ENCODE results near the gene GTPBP3. TPM values are rescaled to one million over a fixed set of nuclear protein-coding genes. Genes with fewer than 3 reads are reported as not detected.
"Not testable (repeated sequence)": the region's sequence is repeated elsewhere in the genome, so short reads cannot be mapped to it uniquely, and the experiment has no call there.

GTPBP3 gene, protein sequence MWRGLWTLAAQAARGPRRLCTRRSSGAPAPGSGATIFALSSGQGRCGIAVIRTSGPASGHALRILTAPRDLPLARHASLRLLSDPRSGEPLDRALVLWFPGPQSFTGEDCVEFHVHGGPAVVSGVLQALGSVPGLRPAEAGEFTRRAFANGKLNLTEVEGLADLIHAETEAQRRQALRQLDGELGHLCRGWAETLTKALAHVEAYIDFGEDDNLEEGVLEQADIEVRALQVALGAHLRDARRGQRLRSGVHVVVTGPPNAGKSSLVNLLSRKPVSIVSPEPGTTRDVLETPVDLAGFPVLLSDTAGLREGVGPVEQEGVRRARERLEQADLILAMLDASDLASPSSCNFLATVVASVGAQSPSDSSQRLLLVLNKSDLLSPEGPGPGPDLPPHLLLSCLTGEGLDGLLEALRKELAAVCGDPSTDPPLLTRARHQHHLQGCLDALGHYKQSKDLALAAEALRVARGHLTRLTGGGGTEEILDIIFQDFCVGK
- 42.5 and 43.1 TPM in 2 replicates for total RNA-seq (2014; rRNA removed; shearing (Covaris generic))

DNA sequence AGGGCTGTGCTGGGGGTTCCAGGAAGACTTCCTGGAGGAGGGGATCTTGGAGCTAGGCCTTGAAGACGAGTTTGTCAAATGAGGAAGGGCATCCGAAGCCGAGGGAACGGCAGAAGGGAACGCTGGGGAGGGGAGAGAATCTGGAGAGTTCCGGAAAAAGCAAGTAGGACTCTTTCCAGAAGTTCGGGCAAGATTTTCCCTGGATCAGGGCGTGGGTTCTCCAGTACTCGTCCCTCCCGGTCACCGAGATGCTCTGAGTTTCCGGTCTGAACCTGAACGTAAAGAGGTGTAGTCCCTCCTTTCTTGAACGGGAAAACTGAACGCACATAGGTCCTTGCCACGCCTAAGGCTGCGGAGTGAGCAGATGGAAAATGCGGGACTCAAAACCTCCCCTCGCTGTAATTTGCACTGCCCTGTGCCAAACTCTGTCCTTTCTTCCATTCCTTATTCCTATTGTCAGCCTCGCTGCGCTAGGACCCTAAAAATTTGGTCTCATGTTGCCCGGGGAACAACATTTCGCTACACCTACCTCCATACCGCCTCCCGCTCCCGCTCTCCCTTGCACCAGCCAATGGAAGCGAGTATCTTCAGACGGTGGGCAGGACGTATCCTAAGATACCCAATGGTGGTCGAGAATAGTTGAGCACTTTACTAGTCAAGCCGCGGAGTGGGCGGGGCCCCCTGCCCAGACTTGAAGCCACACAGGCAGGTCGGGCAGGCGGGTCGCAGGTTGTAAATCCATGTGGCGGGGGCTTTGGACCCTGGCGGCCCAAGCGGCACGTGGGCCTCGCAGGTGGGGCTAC, at the start of gene GTPBP3:
Gene GTPBP3 (plus strand): TSS at position 682 of the 803 bp plus-strand sequence. CDS start 59 bp downstream, at position 741.
- DNase-seq (ENCODE audit: low read depth), result peak; percentile 99

DNA sequence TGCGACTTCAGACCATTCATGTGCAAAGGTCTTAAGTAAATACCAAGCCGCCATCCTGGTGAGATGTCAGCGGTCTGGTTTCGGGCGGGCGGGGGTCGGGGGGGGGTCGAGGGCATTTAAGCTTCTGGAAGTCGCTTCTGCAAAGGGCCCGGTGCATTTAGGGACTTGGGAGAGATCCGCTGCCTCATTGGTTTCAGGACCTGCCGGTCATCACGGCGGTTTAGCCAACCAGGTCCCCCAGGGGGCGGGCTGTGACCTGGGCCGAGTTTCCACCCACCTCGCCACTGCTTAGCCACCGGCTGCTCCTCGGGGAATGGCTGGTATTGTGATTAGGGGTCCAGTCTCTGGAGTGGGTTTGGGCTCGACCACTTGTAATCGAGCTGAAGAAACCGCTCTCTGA, 47.9 kb upstream of the GTPBP3 start:
- DNase-seq (ENCODE audit: low read depth), result peak; percentile 83

DNA sequence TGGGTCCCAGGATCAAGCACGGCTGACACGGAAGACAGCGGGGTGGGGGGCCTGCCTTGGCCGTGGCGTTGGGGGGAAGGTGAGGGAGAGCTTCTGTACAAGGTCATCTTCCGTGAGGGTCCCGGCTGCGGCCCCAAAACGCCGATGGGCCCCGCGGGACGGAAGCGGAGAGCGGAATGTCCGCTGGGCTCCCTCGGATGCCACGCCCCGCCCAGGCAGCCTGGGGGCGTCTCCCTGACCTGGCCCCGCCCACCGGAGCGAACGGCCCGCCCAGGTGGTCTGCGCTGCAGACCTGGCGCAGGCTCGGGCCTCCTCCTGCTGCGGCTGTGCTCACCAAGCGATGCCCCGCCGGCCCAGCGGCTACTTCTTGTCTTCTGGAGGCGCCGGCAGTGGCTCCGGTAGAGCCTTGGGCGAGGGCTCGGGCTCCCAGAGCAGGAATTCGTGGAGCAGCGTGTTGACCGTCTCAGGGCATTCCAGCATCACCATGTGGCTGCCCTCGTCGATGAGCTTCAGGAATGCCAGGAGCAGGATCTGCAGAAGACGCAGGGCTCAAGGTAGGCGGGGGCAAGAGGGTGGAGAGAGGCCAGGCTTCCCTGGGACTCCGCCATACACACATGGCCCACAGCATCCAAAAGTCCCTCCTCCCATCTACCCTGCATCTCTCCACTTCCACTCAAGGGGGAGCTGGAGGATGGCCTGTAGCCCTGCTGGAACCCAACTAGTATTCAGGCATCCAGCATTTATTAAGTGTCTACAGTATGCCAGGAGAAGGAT, 44.9 kb upstream of the GTPBP3 start:
- DNase-seq (ENCODE audit: low read depth), result peak; percentile 92

DNA sequence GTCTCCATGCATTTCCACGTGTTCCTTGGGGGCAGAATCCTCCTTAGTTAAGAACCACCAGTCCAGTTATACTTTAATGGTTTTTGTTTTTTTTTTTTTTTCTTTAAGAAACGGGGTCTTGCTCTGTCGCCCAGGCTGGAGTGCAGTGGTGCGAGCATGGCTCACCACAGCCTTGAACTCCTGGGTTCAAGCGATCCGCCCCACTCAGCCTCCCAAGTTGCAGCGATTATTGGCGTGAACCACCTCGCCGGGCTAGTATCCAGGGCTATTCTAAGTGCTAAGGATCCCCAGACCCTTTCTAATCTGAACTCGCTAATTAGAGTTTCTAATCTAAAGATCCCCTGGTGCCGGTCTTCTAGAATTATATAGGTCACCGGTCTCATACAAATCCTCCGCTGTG, 43.7 kb upstream of the GTPBP3 start:
- no peak for DNase-seq (ENCODE audit: low read depth)

DNA sequence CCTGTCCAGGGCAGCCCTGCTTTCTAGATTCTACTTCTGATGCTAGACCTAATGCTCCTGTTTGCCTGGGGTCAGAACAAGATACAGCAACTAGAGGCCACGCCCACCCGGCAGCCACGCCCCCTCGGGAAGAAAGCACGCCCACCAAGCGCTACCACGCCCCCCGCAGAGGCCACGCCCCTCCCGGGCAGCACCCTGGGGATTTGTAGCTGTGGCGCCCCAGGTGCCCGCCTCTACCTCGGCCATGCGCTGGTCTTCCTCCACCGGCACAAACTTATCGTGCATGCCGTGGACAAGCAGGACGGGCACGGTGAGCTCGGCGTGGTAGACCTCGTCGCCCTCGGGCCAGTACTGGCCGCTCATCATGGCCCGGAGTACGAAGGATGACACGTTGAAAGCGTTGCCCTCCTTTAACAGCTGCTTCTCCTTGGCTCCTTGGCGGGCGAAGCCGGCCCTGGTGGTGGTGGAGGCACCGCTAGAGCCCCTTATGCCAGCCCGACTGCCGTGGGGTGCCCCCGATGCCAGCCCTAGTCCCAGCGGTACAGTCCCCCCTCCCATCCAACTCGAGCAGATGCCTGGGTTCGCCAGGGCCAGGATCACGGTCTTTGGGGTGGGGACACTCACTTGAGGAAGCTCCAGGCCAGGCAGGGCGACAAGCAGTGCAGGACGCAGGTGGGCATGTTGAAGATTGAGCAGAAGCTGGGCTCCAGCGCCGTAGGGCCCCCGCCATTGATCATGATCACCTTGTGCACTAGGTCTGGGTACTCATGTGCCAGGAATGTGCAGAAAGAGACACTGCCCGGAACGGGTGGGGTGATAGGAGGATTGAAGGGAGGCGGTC, 43.1 kb upstream of the GTPBP3 start:
- peak; percentile 44 for DNase-seq (ENCODE audit: low read depth)

DNA sequence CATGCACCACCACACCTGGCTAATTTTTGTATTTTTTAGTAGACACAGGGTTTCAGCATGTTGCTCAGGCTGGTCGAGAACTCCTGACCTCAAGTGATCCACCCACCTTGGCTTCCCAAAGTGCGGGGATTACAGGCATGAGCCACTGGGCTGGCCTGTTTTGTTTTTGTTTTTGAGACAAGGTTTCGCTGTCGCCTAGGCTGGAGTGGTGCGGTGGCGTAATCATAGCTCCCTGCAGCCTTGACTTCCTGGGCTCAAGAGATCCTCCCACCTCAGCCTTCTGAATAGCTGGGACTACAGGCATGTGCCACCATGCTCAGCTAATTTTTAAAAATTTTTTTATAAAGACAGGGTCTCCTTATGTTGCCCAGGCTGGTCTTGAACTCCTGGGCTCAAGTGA, 41.8 kb upstream of the GTPBP3 start:
- DNase-seq (ENCODE audit: low read depth), result not testable (repeated sequence)

DNA sequence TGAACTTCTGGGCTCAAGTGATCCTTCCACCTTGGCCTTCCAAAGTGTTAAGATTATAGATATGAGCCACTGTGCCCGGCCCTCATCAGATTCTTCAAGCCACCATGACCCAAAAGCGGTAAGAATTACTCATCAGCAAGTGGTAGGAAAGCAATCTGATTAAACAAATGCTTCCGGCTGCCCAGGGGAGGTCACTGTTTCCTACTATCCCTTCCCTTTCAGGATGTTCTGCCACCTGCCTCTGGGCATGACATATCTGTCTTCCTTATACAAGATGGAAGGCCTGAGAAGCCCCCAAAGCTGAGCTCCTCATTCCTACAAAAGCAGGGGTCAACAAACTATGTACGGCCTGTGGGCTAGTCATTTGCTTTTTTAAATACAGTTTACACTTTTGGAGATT, 41.1 kb upstream of the GTPBP3 start:
- DNase-seq (ENCODE audit: low read depth), result peak; percentile 76

DNA sequence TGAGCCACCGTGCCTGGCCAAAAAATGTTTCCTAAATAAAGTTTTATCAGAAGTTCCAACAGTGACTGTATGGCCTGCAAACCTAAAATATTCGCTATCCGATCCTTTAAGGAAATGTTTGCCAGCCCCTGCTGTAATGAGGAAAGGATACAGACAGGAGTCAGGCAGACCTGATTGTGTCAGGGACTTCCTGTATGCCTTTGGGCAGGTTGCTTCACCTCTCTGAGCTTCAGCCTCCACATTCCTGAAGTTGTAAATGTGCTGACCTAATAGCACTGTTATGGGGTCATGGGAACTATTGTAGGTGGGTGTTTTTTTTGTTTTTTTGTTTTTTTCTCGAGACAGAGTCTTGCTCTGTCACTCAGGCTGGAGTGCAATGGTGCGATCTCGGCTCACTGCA, 40.4 kb upstream of the GTPBP3 start:
- no peak for DNase-seq (ENCODE audit: low read depth)

DNA sequence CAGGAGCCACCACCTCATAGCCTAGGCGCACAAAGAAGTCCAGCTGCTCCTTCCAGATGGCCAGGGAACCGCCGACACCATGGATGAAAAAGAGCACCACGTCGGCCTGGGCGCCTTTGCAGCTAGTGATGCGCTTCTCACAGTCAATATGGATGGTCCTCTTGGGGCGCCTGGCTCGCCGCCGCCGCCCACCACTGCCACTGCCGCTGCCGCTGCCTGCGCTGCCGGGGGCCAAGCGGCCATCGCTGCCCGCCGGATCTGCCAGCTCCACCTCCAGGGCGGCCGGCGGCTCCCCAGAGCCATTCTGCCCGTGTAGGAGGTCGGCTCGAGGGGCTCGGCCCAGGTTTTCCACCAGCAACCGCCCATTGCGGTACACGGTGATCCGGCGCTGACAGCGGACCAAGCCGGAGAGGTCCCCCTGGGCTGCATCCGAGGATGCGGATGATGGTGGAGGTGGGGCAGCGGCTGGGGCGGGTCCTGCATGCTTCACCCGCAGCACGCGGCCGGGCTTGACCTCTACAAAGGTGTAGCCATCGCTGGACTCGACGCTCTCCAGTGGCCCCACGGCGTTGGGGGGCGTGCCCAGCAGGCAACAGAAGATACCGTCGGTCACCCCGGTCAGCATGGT, 36.2 kb upstream of the GTPBP3 start:
- no peak for DNase-seq (ENCODE audit: low read depth)

DNA sequence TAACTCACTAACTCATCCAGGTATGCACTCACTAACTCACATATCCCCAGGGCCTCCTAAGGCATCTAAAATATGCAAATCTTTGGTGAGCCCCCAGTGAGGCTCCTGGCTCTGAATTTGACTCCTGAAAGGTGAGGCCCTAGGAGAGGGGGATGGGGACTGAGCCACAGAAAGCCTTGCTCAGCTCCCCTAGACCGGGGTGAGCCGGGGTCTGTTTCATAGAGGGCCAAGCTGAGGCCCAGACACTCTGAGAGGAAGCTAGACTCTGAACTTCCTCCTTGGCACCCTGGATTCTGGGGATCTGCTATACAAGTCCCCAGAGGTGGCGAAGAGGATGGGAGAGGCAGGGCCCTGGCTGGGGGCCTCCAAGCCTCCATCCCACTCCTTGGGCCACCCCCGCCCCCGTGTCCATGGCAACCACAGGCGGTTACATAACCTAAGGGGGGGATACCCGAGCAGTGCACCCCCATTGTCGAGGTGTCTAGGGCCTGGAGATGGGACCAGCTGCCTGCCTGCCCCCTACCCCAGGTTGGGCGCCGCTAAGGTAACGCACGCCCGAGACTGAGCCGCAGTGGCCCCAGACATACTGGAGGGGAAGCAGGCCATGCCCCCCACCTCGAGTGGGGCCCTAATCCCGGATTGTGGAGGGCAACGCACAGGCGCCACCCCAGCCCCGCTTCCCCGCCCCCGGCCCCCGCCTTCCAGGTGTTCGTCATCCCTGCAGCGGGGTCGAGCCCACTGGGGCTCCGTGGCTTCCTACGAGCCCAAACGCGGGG, 34.8 kb upstream of the GTPBP3 start:
- DNase-seq (ENCODE audit: low read depth), result no peak

DNA sequence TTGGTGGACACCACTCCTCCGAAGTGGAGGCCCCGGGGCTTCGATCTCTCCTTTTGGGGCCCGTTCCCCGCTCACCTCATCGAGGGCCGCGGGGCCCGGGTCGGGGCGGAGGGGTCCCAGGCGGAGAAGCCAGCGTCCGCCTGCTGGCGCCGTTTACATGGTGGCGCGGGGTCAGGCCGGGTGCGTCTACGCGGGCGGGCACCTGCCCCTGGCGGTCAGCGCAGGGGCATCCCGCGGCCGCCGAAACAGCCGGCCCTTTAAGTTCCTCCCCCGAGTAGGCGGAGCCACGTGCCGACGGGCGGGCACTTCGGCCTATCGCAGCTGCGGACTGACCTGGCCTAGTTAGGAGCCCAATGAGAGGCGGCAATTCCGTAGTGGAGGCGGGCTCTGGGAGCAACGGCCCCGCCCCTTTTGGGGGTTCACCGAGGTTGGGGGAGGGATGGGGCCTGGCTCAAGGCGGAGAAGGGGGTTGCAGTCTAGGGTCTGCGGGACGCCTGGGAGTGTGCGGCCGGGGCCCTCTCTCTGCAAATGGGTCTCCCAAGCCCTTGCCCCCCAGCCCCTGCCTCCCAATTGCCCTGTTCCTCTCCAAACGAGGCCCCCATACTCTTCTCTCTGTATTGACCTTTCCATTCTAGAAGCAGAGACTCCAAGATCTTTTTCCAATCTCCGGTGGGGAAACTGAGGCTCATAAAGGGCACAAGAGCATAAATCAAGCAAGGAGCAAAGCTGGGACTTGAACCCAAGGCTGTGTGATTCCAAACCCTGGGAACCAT, 34.0 kb upstream of the GTPBP3 start, which contains the start of gene ABHD8:
Gene ABHD8 (minus strand): TSS at position 259 of the 773 bp plus-strand sequence. CDS start 1,809 bp downstream, outside the sequence.
- peak; percentile 95 for DNase-seq (ENCODE audit: low read depth)

DNA sequence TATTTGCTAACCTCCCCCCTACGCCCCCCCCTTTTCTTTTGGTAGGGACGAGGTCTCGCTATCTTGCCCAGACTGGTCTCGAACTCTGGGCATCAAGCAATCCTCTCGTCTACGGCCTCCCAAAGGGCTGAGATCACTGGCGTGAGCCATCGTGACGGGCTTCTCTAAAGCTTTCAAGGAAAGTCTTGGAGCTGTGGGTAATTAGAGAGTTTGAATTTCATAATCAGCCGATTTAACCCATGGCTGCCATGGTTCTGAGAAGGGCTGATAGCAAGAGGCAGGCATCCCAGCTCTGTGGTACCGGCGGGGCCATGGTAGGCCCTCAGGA, 33.4 kb upstream of the GTPBP3 start:
- DNase-seq (ENCODE audit: low read depth), result no peak

DNA sequence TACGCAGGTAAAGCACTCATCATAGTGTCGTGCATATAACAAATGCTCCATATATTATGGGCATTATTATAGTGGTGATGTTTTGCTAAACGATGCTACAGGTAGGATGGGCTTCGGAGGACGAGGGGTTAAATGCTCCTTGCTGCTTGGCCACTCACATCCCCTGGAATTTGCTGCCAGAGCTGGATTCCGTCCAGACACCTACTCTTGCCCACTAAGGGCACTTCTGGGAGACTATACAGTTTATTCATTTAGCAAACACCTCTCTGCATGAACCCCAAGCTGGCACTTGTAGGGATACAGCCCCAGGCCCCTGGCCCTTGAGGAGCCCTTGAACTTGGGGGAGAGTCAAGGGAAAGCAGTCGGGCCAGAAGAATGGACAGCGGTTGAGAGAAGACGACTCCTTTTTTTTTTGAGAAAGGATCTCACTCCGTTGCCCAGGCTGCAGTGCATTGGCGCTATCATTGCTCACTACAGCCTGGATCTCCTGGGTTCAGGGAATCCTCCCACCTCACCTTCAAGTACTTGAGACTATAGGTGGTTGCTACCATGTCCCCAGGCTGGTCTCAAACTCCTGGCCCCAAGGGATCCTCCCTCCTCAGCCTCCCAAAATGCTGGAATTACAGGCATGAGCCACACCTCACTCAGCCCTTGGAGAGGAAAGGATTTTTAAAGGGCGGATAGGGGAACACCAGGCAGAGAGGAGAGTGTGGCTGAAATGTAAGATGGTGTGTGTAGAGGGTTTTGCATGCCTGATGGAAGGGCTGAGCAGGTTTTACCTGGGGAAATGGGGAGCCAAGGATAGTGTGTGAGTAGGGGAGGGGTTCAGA, 32.8 kb upstream of the GTPBP3 start:
- DNase-seq (ENCODE audit: low read depth), result no peak

DNA sequence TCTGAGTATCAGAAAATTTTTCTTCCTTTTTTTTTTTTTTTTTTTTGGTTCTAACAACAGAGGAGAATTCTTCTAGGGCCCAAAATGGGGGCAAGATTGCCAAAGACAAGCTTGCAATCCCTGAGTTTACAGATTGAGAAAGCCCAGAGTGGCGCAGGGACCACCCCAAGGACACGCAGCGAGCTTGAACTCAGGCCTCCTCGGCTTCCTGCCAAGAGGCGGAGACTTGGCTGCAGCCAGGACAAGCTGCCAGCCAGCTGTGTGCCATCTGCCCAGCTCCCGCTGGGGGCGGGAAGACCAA, 32.2 kb upstream of the GTPBP3 start:
- DNase-seq (ENCODE audit: low read depth), result no peak

DNA sequence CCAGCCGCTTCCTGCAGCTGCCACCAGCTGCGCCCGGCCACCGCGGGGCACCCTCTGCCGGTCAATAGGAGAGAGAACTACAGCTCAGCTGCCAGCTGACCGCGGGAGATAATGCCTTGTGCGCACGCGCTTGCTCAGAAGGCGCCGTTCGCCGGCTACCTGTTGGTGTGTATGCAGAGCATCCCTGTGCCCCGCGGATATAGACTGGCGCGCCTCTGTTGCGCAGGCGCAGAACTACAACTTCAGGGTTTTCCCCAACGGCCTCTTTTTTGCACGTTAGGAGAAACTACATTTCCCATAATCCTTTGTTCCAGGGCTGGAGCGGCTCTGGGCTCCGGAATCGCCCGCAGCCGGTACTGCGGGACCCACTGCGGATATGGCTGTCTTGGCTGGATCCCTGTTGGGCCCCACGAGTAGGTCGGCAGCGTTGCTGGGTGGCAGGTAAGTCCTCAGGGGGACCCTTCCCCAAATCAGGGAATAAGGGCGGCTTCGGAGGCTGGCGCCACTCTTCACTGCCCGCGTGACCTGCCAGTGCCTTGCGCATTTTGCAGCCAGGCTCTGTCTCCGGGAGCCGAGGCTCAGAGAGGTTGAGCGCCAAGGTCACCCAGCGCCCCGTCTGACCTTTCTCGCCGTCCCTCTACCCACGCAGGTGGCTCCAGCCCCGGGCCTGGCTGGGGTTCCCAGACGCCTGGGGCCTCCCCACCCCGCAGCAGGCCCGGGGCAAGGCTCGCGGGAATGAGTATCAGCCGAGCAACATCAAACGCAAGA, 31.7 kb upstream of the GTPBP3 start, which contains the start of gene MRPL34:
Gene MRPL34 (plus strand): TSS at position 356 of the 768 bp plus-strand sequence. CDS start 21 bp downstream, at position 377.
- DNase-seq (ENCODE audit: low read depth), result peak; percentile 100

DNA sequence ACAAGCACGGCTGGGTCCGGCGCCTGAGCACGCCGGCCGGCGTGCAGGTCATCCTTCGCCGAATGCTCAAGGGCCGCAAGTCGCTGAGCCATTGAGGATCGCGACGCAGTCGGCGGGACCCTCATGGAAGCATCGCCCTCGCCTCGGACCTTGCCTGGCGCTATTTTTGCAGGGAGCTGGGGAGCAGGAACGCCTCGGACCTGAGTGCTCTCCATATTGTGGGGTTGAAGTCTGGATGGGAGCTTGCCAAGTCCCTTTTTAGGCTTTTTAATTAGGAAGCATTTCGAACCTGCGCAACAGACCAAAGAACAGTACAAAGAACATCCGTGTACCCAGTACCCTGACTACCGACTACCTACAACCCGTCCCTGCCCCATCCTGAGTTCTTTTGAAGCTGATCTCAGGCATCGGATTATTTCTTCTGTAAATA, 31.1 kb upstream of the GTPBP3 start:
- no peak for DNase-seq (ENCODE audit: low read depth)

DNA sequence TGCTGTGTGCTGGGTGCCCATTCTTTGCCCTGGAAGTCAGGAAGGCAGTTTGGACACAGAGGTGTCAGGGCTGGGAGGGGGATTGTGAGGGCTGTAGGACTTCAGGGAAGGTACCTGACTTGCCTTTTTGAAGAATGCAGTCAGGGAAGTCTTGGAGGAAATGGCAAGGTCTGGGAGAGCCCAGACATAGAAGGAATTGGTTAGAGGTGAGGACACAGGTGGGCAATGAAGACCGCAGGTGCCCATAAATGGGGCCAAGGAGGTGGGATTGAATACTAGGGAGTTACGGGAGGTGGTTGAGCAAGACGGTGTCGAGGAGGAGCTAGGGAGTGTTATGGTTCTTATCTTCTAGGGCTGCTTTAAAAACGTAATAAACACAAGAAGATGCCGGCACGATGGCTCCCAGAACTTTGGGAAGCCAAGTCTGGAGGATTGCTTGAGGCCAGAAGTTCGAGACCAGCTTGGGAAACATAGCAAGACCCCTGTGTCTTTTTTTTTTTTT, 29.4 kb upstream of the GTPBP3 start:
- DNase-seq (ENCODE audit: low read depth), result no peak

Measured in Daoy (cell line).